Measurements from ENCODE around the gene FPR2. TPM values are rescaled to one million over a fixed set of nuclear protein-coding genes. Genes with fewer than 3 reads are reported as not detected.
"Not testable (repeated sequence)": the region's sequence is repeated elsewhere in the genome, so short reads cannot be mapped to it uniquely, and the experiment has no call there.

Gene FPR2
- total RNA-seq, 1 experiment from 2014 or later: not detected

- H3K27ac Mint-ChIP-seq (ENCODE audit: unreplicated experiment): no peak overlapping the region
- Histone ChIP-seq H3K36me3 (ENCODE audit: control insufficient read depth, insufficient read depth, low read length) (no peaks in the 10 kb centered on the region), H3K27me3 (replicated peaks; ENCODE audit: control insufficient read depth, insufficient read depth, low read length) (no peaks in the 10 kb centered on the region; the same call in 1 of the 2 replicates), H3K4me3 (ENCODE audit: low read depth, low read length) (no peak overlapping the region), H3K9me3 (peaks cover 9% of the 10 kb centered on the region), H3K4me1 (no peaks in the 10 kb centered on the region)
- DNase-seq: no peak
- POLR2A ChIA-PET: no interaction called here
- no peak overlapping the region for H3K4me3 Mint-ChIP-seq (ENCODE audit: unreplicated experiment)
- H3K4me1 Mint-ChIP-seq (ENCODE audit: low read depth, unreplicated experiment): no peaks in the 10 kb centered on the region
- no peaks in the 10 kb centered on the region for H3K27me3 Mint-ChIP-seq (ENCODE audit: insufficient read depth, unreplicated experiment)
- CTCF ChIA-PET: no interaction called here
- intact Hi-C loops (cut with micrococcal nuclease; ENCODE audit: unreplicated experiment): no loop called here
- H3K9me3 Mint-ChIP-seq (ENCODE audit: unreplicated experiment): peaks cover 22% of the 10 kb centered on the region
- no peaks in the 10 kb centered on the region for H3K36me3 Mint-ChIP-seq (ENCODE audit: insufficient read depth, unreplicated experiment)
- BruUV-seq (replicated peaks): no TSS peak
- TF ChIP-seq, protein P1, sequence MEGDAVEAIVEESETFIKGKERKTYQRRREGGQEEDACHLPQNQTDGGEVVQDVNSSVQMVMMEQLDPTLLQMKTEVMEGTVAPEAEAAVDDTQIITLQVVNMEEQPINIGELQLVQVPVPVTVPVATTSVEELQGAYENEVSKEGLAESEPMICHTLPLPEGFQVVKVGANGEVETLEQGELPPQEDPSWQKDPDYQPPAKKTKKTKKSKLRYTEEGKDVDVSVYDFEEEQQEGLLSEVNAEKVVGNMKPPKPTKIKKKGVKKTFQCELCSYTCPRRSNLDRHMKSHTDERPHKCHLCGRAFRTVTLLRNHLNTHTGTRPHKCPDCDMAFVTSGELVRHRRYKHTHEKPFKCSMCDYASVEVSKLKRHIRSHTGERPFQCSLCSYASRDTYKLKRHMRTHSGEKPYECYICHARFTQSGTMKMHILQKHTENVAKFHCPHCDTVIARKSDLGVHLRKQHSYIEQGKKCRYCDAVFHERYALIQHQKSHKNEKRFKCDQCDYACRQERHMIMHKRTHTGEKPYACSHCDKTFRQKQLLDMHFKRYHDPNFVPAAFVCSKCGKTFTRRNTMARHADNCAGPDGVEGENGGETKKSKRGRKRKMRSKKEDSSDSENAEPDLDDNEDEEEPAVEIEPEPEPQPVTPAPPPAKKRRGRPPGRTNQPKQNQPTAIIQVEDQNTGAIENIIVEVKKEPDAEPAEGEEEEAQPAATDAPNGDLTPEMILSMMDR (IDR thresholded peaks at IDR 0.05; ENCODE audit: insufficient read depth in 1 of 2, low read depth in 1 of 2, low read length in 1 of 2, severe bottlenecking in 1 of 2, unreplicated experiment in 1 of 2): no peak
These were observed 25.1 kb upstream of the FPR2 start for GRCh38 chr19:51735759-51736449.

GRCh38 chr19:51737389-51737788 is 23.6 kb upstream of the FPR2 start:
- H3K36me3 Mint-ChIP-seq (ENCODE audit: insufficient read depth, unreplicated experiment): no peaks in the 10 kb centered on the region
- BruUV-seq (replicated peaks): no TSS peak
- no peaks in the 10 kb centered on the region for H3K4me1 Mint-ChIP-seq (ENCODE audit: low read depth, unreplicated experiment)
- intact Hi-C loops (cut with micrococcal nuclease; ENCODE audit: unreplicated experiment): no loop called here
- no peak for DNase-seq
- H3K9me3 ChIP-seq: peaks cover 4% of the 10 kb centered on the region; the same call in 1 of the 2 replicates
- ChIA-PET CTCF (no interaction called here), POLR2A (no interaction called here)
- no peaks in the 10 kb centered on the region; the same call in 1 of the 2 replicates for H3K27me3 ChIP-seq (replicated peaks; ENCODE audit: control insufficient read depth, insufficient read depth, low read length)
- TF ChIP-seq, protein P1 (IDR thresholded peaks at IDR 0.05; ENCODE audit: insufficient read depth in 1 of 2, low read depth in 1 of 2, low read length in 1 of 2, severe bottlenecking in 1 of 2, unreplicated experiment in 1 of 2): no peak
- no peaks in the 10 kb centered on the region for H3K4me1 ChIP-seq
- no peak overlapping the region for H3K27ac Mint-ChIP-seq (ENCODE audit: unreplicated experiment)
- no peaks in the 10 kb centered on the region for H3K27me3 Mint-ChIP-seq (ENCODE audit: insufficient read depth, unreplicated experiment)
- H3K4me3 Mint-ChIP-seq (ENCODE audit: unreplicated experiment): no peak overlapping the region
- H3K9me3 Mint-ChIP-seq (ENCODE audit: unreplicated experiment): peaks cover 9% of the 10 kb centered on the region
- H3K4me3 ChIP-seq (ENCODE audit: low read depth, low read length): no peak overlapping the region
- no peaks in the 10 kb centered on the region for H3K36me3 ChIP-seq (ENCODE audit: control insufficient read depth, insufficient read depth, low read length)

GRCh38 chr19:51737924-51738323 is 23.1 kb upstream of the FPR2 start:
- Mint-ChIP-seq H3K9me3 (ENCODE audit: unreplicated experiment) (peaks cover 9% of the 10 kb centered on the region), H3K27ac (ENCODE audit: unreplicated experiment) (no peak overlapping the region), H3K27me3 (ENCODE audit: insufficient read depth, unreplicated experiment) (no peaks in the 10 kb centered on the region), H3K4me3 (ENCODE audit: unreplicated experiment) (no peak overlapping the region), H3K4me1 (ENCODE audit: low read depth, unreplicated experiment) (no peaks in the 10 kb centered on the region), H3K36me3 (ENCODE audit: insufficient read depth, unreplicated experiment) (no peaks in the 10 kb centered on the region)
- Histone ChIP-seq H3K36me3 (ENCODE audit: control insufficient read depth, insufficient read depth, low read length) (no peaks in the 10 kb centered on the region), H3K4me3 (ENCODE audit: low read depth, low read length) (no peak overlapping the region), H3K4me1 (no peaks in the 10 kb centered on the region), H3K27me3 (replicated peaks; ENCODE audit: control insufficient read depth, insufficient read depth, low read length) (no peaks in the 10 kb centered on the region; the same call in 1 of the 2 replicates), H3K9me3 (peaks cover 4% of the 10 kb centered on the region; the same call in 1 of the 2 replicates)
- ChIA-PET CTCF (no interaction called here), POLR2A (no interaction called here)
- DNase-seq: no peak
- no TSS peak for BruUV-seq (replicated peaks)
- TF ChIP-seq, protein P1 (IDR thresholded peaks at IDR 0.05; ENCODE audit: insufficient read depth in 1 of 2, low read depth in 1 of 2, low read length in 1 of 2, severe bottlenecking in 1 of 2, unreplicated experiment in 1 of 2): no peak
- intact Hi-C loops (cut with micrococcal nuclease; ENCODE audit: unreplicated experiment): no loop called here

DNA sequence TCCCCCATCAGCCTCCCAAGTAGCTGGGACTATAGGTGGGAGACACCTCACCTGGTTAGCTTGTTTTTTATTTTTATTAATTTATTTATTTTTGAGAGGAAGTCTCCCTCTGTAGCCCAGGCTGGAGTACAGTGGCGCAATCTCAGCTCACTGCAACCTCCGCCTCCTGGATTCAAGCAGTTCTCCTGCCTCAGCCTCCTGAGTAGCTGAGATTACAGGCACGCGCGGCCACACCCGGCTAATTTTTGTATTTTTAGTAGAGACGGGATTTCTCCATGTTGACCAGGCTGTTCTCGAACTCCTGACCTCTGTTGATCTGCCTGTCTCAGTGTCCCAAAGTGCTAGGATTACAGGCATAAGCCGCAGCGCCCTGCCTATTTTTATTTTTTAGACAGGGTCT is 22.5 kb upstream of the FPR2 start:
- H3K36me3 Mint-ChIP-seq (ENCODE audit: insufficient read depth, unreplicated experiment); CTCF ChIA-PET; H3K36me3 ChIP-seq (ENCODE audit: control insufficient read depth, insufficient read depth, low read length); POLR2A ChIA-PET; H3K27me3 Mint-ChIP-seq (ENCODE audit: insufficient read depth, unreplicated experiment); H3K9me3 ChIP-seq; DNase-seq; intact Hi-C loops (cut with micrococcal nuclease; ENCODE audit: unreplicated experiment); H3K27ac Mint-ChIP-seq (ENCODE audit: unreplicated experiment); BruUV-seq (replicated peaks); H3K4me3 ChIP-seq (ENCODE audit: low read depth, low read length); H3K4me1 Mint-ChIP-seq (ENCODE audit: low read depth, unreplicated experiment); H3K4me3 Mint-ChIP-seq (ENCODE audit: unreplicated experiment); H3K27me3 ChIP-seq (replicated peaks; ENCODE audit: control insufficient read depth, insufficient read depth, low read length); H3K4me1 ChIP-seq; H3K9me3 Mint-ChIP-seq (ENCODE audit: unreplicated experiment): not testable (repeated sequence)
